GM23248 (cell line): Measurements from ENCODE around the gene GRID2IP.

Source experiments
- EZH2 ChIP-seq: fragments of 200-600 bp; sonication (generic); IDR thresholded peaks from 2 replicates; pipeline ENCODE4 v1.6.1; 2018; ENCODE audit warnings: antibody characterized with exemption, mild to moderate bottlenecking; ENCODE audit not compliant: insufficient read depth, poor library complexity, severe bottlenecking
- EZH2phosphoT487 ChIP-seq: fragments of 200-600 bp; sonication (generic); IDR thresholded peaks from 2 replicates; pipeline ENCODE4 v1.6.1; 2018; ENCODE audit warnings: antibody characterized with exemption, moderate library complexity, mild to moderate bottlenecking, low read depth; ENCODE audit not compliant: insufficient read depth

DNA sequence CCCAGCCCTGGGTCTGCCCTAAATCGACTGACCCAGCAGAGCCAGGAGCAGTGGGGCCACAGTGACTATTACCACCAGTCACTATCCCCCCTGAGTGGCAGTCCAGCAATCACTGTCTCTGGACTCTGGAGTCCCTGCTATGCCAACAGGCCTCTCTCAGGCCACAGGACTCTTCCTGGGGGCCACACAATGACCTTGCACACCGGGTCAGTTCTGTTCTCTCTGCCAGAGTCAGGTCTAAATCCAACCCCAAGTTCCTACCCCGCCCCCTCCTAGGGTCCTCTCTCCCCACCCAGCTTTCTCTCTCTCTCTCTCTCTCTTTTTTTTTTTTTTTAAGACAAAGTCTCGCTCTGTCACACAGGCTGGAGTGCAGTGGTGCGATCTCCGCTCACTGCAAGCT is 21.6 kb downstream of the GRID2IP start:
- TF ChIP-seq EZH2phosphoT487 (no peak), EZH2 (no peak)
